Right lobe of liver (tissue), 4 donors: ENCODE measurements around the gene DYSF.

Source experiments
- POLR2A ChIP-seq: fragments of 450-650 bp; IDR thresholded peaks from one replicate; pipeline ENCODE4 v1.6.1; 2017; ENCODE audit warnings: antibody characterized with exemption, mild to moderate bottlenecking
- TF ChIP-seq, protein P1 (sequence below), 4 donors: fragments of 200-600 bp in 3 of 4; fragments of 450-650 bp in 1 of 4; IDR thresholded peaks; one replicate each; pipeline versions ENCODE4 v1.5.1 to v1.8.0; 2016 to 2022; ENCODE audit warnings: antibody characterized with exemption in 4 of 4, mild to moderate bottlenecking in 2 of 4
- donor health status: DM: no; HTN: no; CAD: no.
- donor health status: DM: no; HTN: no; CAD: no.
- donor health status: DM: no; HTN: yes; CAD: no.

DNA sequence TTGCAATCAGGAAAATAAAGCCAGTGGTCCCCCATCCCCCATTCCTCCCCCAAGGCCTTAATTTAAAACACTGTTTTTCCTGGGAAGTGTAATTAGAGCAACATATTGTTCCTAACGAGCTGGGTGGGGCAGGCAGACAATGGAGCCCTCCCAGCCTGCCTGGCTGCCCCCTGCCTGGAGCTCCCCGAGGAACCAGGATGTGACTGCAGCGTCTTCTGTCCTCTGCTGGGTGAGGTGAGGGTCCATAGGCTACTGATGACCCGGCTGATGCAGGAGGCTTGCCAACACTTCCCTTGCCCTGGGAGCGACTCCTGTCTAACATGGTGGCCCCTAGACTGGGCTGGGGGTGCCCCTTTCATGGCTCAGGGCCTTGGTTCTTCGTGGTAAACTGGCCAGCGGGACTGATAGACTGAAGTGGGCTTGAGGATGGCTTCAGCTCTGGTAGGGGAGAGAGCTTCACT lies 152.4 kb downstream of the DYSF start:
- TF ChIP-seq, protein P1, sequence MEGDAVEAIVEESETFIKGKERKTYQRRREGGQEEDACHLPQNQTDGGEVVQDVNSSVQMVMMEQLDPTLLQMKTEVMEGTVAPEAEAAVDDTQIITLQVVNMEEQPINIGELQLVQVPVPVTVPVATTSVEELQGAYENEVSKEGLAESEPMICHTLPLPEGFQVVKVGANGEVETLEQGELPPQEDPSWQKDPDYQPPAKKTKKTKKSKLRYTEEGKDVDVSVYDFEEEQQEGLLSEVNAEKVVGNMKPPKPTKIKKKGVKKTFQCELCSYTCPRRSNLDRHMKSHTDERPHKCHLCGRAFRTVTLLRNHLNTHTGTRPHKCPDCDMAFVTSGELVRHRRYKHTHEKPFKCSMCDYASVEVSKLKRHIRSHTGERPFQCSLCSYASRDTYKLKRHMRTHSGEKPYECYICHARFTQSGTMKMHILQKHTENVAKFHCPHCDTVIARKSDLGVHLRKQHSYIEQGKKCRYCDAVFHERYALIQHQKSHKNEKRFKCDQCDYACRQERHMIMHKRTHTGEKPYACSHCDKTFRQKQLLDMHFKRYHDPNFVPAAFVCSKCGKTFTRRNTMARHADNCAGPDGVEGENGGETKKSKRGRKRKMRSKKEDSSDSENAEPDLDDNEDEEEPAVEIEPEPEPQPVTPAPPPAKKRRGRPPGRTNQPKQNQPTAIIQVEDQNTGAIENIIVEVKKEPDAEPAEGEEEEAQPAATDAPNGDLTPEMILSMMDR (IDR thresholded peaks at IDR 0.05), result no peak
- no peak for TF ChIP-seq POLR2A
